GM18502 (cell line): ENCODE results near the gene PRAMEF6.
"Not testable (repeated sequence)": the region's sequence is repeated elsewhere in the genome, so short reads cannot be mapped to it uniquely, and the experiment has no call there.

ENCODE experiments used
- ATAC-seq: cut with Tn5 transposase; IDR thresholded peaks from one replicate; pipeline ENCODE4 v1.9.1; 2021; ENCODE audit warnings: mild to moderate bottlenecking; ENCODE audit not compliant: unreplicated experiment, poor library complexity

Gene PRAMEF6

DNA sequence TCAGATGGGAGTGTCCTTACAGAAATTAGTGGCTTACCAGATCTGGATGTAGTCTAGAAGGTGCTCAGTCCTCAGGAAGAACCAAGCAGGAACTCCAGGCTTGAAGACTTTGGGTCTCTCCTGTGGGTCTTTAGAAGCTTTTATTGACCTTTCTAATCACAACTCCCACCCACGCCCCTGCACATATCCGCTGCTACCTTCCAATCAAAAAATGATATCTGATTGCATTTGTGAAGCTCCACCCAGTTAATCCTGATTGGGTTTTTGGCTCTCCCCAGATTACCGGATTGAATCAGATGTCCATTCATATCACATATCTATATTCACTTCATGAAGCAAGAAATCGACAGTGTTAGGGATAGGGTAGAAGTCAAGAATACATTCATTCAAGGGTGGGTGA, at the start of gene PRAMEF6:
Gene PRAMEF6 (minus strand): TSS at position 101 of the 400 bp plus-strand sequence. CDS start 5,062 bp downstream, outside the sequence.
- ATAC-seq: not testable (repeated sequence)

DNA sequence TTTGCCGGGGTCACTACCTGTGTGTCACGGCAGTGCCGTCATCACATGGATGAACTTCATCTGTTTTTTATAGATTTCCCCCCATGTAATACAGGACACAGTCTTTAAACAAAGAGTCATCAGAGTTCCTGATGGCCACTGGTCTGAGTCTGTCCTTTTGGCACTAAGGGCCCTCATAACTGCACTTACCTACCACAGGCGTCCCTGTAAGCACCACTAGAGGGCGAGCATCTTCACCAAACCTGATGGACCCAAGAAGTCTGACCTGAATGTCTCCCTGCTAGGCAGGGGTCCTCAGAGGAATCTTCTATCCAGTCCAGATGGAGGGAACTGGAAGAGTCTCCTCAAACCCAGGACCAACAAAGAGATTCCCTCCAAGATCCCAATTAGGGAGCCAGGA, 23.0 kb downstream of the PRAMEF6 start:
- not testable (repeated sequence) for ATAC-seq

DNA sequence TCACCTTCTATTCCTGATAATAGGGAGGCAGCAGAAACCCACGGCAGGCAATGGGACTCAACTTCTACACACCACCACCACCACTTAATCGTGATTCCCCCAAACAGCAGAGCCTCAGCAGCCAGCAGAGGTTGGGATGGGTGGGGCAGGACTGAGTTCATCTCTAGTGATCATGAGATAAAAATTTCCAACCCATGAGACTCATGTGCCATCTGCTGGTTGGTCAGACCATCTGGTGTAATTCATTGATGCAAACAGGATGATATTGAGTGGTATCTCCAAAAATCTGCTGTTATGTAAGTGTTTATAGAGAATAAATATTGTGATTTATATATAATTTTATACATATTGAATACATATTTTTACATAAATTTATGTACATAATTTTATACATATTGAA, 25.6 kb downstream of the PRAMEF6 start:
- not testable (repeated sequence) for ATAC-seq

DNA sequence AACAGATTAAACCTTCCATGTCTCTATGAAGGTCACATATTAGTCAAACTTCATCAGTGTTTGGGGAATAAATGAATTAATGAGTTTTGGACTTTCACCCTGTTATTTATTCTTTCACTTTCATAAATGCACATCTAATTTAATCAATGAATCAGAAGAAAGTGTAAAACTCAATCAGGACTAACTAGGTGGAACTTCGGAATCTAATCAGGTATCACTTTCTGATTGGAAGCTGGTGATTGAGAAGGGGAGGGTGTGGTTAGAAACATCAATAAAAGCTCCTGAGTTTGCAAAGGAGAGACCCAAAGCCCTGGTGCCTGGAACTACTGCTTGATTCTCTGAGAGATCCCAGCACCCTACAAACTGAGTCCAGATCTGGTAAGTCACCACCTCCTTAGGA, 31.1 kb downstream of the PRAMEF6 start, which contains the start of gene PRAMEF7:
Gene PRAMEF7 (plus strand): TSS at position 301 of the 400 bp plus-strand sequence. CDS start 1,083 bp downstream, outside the sequence.
- ATAC-seq: not testable (repeated sequence)

DNA sequence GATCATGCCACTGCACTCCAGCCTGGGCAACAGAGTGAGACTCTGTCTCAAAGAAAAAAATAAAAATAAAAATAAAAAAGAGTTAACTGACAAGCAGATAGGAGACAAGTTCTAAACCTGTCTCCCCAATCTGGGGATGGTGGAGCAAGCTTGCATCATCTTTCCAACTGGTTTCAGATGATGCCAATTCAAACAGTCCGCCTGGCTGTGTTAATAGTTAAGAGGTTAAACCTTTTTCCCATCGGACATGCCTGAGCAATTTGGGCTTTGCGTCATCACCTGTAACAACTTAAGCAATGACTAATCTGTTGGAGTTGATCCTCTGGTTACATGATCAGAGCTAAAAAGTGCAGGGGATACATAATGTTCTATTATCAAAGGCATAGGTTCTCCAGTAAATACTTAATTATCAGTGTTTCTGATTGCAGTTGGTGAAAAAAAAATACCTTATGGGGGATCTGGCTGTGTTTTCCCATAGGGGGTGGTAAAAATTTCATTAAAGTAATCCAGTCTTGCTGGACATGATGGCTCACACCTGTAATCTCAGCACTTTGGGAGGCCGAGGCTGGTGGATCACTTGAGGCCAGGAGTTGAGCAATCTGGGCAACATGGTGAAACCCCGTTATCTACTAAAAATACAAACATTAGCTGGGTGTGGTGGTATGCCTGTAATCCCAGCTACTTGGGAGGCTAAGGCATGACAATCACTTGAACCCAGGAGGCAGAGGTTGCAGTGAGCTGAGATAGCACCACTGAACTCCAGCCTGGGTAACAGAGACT, 43.4 kb downstream of the PRAMEF6 start:
- ATAC-seq: not testable (repeated sequence)

DNA sequence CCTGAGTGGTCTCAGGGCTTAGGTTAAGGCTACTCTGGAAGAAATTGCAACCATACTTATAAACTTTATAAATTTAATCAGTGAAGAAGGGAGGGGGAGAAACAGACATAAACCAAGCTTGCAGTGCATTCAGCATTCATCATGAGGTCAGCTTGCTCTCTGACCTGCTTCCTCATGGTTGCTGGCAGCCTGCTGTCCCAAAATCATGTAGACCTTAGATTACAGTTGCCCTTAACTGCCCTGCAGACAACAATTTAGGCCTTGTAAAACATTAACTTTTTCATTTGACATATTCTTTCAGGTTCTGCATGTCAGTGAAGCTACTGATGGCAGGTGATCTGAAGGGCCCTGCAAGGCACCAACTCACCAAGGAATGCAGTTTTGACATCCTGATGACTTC, 48.2 kb downstream of the PRAMEF6 start:
- ATAC-seq: not testable (repeated sequence)

DNA sequence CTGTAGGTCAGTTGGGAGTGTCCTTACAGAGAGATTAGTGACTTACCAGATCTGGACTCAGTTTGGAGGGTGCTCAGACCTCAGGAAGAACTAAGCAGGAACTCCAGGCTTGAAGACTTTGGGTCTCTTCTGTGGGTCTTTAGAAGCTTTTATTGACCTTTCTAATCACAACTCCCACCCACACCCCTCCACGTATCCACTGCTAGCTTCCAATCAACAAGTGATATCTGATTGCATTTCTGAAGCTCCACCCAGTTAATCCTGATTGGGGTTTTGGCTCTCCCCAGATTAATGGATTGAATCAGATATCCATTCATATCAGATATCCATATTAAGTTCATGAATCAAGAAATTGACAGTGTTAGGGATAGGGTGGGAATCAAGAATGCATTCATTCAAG, 49.2 kb downstream of the PRAMEF6 start, which contains the start of gene PRAMEF10:
Gene PRAMEF10 (minus strand): TSS at position 101 of the 400 bp plus-strand sequence. CDS start 2,423 bp downstream, outside the sequence.
- ATAC-seq: not testable (repeated sequence)
